H9 (cell line): ENCODE data around the gene SYT2. TPM values are rescaled to one million over a fixed set of nuclear protein-coding genes. Genes with fewer than 3 reads are reported as not detected.
"Not testable (repeated sequence)": the region's sequence is repeated elsewhere in the genome, so short reads cannot be mapped to it uniquely, and the experiment has no call there.

Source experiments
- DNase-seq: peaks from one replicate; pipeline ENCODE4 v3.0.0-alpha.2; 2017
- H2AFZ ChIP-seq: one replicate; pipeline ENCODE4 v1.6.1; 2013; ENCODE audit warnings: mild to moderate bottlenecking, low read length, control low read depth, moderate library complexity
- H2AK5ac ChIP-seq: 2 replicates; pipeline ENCODE4 v1.6.1; 2013; ENCODE audit warnings: low read length, control low read depth, mixed read lengths; ENCODE audit not compliant: insufficient read length
- H2BK120ac ChIP-seq: one replicate; pipeline ENCODE4 v1.6.1; 2013; ENCODE audit warnings: low read depth, mild to moderate bottlenecking, low read length, control low read depth, inconsistent platforms; ENCODE audit not compliant: poor library complexity, severe bottlenecking
- H2BK12ac ChIP-seq: 2 replicates; pipeline ENCODE4 v1.6.1; 2013; ENCODE audit warnings: low read length, control low read depth, mixed read lengths, low read depth; ENCODE audit not compliant: insufficient read length
- H2BK15ac ChIP-seq: 2 replicates; pipeline ENCODE4 v1.6.1; 2013; ENCODE audit warnings: low read depth, low read length, control low read depth
- H2BK20ac ChIP-seq: one replicate; pipeline ENCODE4 v1.6.1; 2013; ENCODE audit warnings: low read depth, mild to moderate bottlenecking, low read length, control low read depth, inconsistent platforms; ENCODE audit not compliant: poor library complexity, severe bottlenecking
- H2BK5ac ChIP-seq: 2 replicates; pipeline ENCODE4 v1.6.1; 2013; ENCODE audit warnings: low read length, control low read depth, mixed read lengths; ENCODE audit not compliant: insufficient read length
- H3K14ac ChIP-seq: 2 replicates; pipeline ENCODE4 v1.6.1; 2013; ENCODE audit warnings: low read length, control low read depth; ENCODE audit not compliant: insufficient read depth
- H3K18ac ChIP-seq: 2 replicates; pipeline ENCODE4 v1.6.1; 2013; ENCODE audit warnings: low read depth, mild to moderate bottlenecking, mixed read lengths, low read length, control low read depth; ENCODE audit not compliant: insufficient read length
- H3K23ac ChIP-seq: 2 replicates; pipeline ENCODE4 v1.6.1; 2013; ENCODE audit warnings: low read length, control low read depth, mixed read lengths, low read depth; ENCODE audit not compliant: insufficient read length
- H3K23me2 ChIP-seq: 2 replicates; pipeline ENCODE4 v1.6.1; 2013; ENCODE audit warnings: low read depth, mild to moderate bottlenecking, mixed read lengths, low read length, control low read depth; ENCODE audit not compliant: insufficient read length, poor library complexity, severe bottlenecking
- H3K27ac ChIP-seq: 2 replicates; pipeline ENCODE4 v1.5.1; 2013; ENCODE audit warnings: low read length, control low read depth, mixed read lengths, low read depth; ENCODE audit not compliant: insufficient read length
- H3K27me3 ChIP-seq: 2 replicates; pipeline ENCODE4 v1.6.1; 2013; ENCODE audit warnings: low read length, control low read depth, inconsistent platforms; ENCODE audit not compliant: insufficient read depth
- H3K4ac ChIP-seq: 2 replicates; pipeline ENCODE4 v1.6.1; 2013; ENCODE audit warnings: low read depth, mild to moderate bottlenecking, control low read depth, inconsistent platforms, low read length, moderate library complexity
- H3K4me1 ChIP-seq: 2 replicates; pipeline ENCODE4 v1.6.1; 2013; ENCODE audit warnings: low read length, control low read depth, inconsistent platforms; ENCODE audit not compliant: insufficient read depth
- H3K4me2 ChIP-seq: 2 replicates; pipeline ENCODE4 v1.6.1; 2013; ENCODE audit warnings: low read length, control low read depth, mixed read lengths; ENCODE audit not compliant: insufficient read length, insufficient read depth
- H3K56ac ChIP-seq: 2 replicates; pipeline ENCODE4 v1.6.1; 2013; ENCODE audit warnings: low read depth, mild to moderate bottlenecking, mixed read lengths, low read length, control low read depth; ENCODE audit not compliant: insufficient read length
- H3K79me1 ChIP-seq: 2 replicates; pipeline ENCODE4 v1.6.1; 2013; ENCODE audit warnings: low read depth, mild to moderate bottlenecking, moderate library complexity, low read length, control low read depth, inconsistent platforms; ENCODE audit not compliant: insufficient read depth, poor library complexity, severe bottlenecking
- H3K79me2 ChIP-seq: 2 replicates; pipeline ENCODE4 v1.6.1; 2013; ENCODE audit warnings: low read length, control low read depth, inconsistent platforms; ENCODE audit not compliant: insufficient read depth
- H3K9ac ChIP-seq: 2 replicates; pipeline ENCODE4 v1.6.1; 2013; ENCODE audit warnings: low read length, control low read depth, mixed read lengths; ENCODE audit not compliant: insufficient read length; ENCODE audit errors: extremely low read depth
- H3K9me3 ChIP-seq: one replicate; pipeline ENCODE4 v1.6.1; 2013; ENCODE audit warnings: low read depth, low read length, inconsistent platforms; ENCODE audit not compliant: control insufficient read depth
- H3T11ph ChIP-seq: one replicate; pipeline ENCODE4 v1.6.1; 2013; ENCODE audit warnings: mild to moderate bottlenecking, low read length, control low read depth, inconsistent platforms
- H4K20me1 ChIP-seq: one replicate; pipeline ENCODE4 v1.6.1; 2013; ENCODE audit not compliant: control insufficient read depth, insufficient read length, insufficient read depth
- H4K5ac ChIP-seq: 2 replicates; pipeline ENCODE4 v1.6.1; 2013; ENCODE audit warnings: low read depth, mild to moderate bottlenecking, mixed read lengths, low read length, control low read depth; ENCODE audit not compliant: insufficient read length
- H4K8ac ChIP-seq: replicated peaks from 2 replicates; pipeline ENCODE4 v1.6.1; 2013; ENCODE audit warnings: low read length, control low read depth, mixed read lengths, low read depth; ENCODE audit not compliant: insufficient read length
- H4K91ac ChIP-seq: 2 replicates; pipeline ENCODE4 v1.6.1; 2013; ENCODE audit warnings: low read depth, mild to moderate bottlenecking, moderate library complexity, mixed read lengths, low read length, control low read depth; ENCODE audit not compliant: insufficient read length
- H3K27ac Mint-ChIP-seq, 3 experiments: 2 replicates in 2 of 3; 3 replicates in 1 of 3; pipeline ENCODE4 v1.8.0; 2020 to 2021; ENCODE audit warnings: mixed read lengths in 3 of 3, mild to moderate bottlenecking in 1 of 3, moderate library complexity in 1 of 3
- H3K27me3 Mint-ChIP-seq: 2 replicates; pipeline ENCODE4 v1.8.0; 2021; ENCODE audit warnings: low read depth, mild to moderate bottlenecking, moderate library complexity, mixed read lengths
- H3K36me3 Mint-ChIP-seq, 3 experiments: 2 replicates in 2 of 3; 3 replicates in 1 of 3; pipeline ENCODE4 v1.8.0; 2020 to 2021; ENCODE audit warnings: low read depth in 3 of 3, mixed read lengths in 3 of 3; ENCODE audit not compliant: insufficient read depth in 1 of 3
- H3K4me1 Mint-ChIP-seq, 2 experiments: 2 replicates each; pipeline ENCODE4 v1.8.0; 2020; ENCODE audit warnings: mixed read lengths in 2 of 2
- H3K4me3 Mint-ChIP-seq, 2 experiments: 2 replicates in 1 of 2; 3 replicates in 1 of 2; pipeline ENCODE4 v1.8.0; 2020 to 2021; ENCODE audit warnings: mild to moderate bottlenecking in 2 of 2, mixed read lengths in 2 of 2, moderate library complexity in 1 of 2
- H3K9me3 Mint-ChIP-seq, 2 experiments: 2 replicates in 1 of 2; 3 replicates in 1 of 2; pipeline ENCODE4 v1.8.0; 2020; ENCODE audit warnings: mild to moderate bottlenecking in 2 of 2, mixed read lengths in 2 of 2, moderate library complexity in 1 of 2
- CTCF ChIP-seq: fragments of 200-600 bp; sonication (generic); conservative IDR thresholded peaks from 3 replicates; pipeline ENCODE4 v1.8.0; 2021; ENCODE audit warnings: antibody characterized with exemption, mild to moderate bottlenecking
- WGBS: extraction: QIAGEN DNeasy Blood & Tissue Kit; methylation state at CpG from one replicate; pipeline ENCODE4 v1.1.7; 2013; ENCODE audit warnings: missing lambda C conversion rate, low lambda C conversion rate, mixed read lengths; ENCODE audit not compliant: insufficient read length; ENCODE audit errors: extremely low coverage; 5-methylcytosine and 5-hydroxymethylcytosine counted together
- total RNA-seq: library from RNA; stranded (reverse); gene quantifications from 2 replicates; pipeline ENCODE4 v1.2.1, GENCODE V29; 2021

SYT2 gene
- total RNA-seq, 1 experiment from 2014 or later, result 3.3 TPM

GRCh38 chr1:202639500-202639899 lies 70.8 kb downstream of the SYT2 start:
- Mint-ChIP-seq H3K27me3 (peaks cover 58% of the 10 kb centered on the region), H3K9me3 (no peaks in the 10 kb centered on the region), H3K27ac (no peak overlapping the region), H3K4me3 (no peak overlapping the region), H3K4me1 (peaks cover 33 to 46% of the 10 kb centered on the region in 2 experiments), H3K36me3 (no peaks in the 10 kb centered on the region)
- Histone ChIP-seq H3K79me1 (no peaks in the 10 kb centered on the region), H4K91ac (no peak overlapping the region), H3K23ac (no peak overlapping the region), H2BK5ac (no peak overlapping the region), H3K9me3 (no peaks in the 10 kb centered on the region), H2AK5ac (no peak overlapping the region), H3K4me2 (no peak overlapping the region), H3K23me2 (peaks cover 20% of the 10 kb centered on the region), H4K20me1 (no peaks in the 10 kb centered on the region), H3K27ac (no peak overlapping the region), H3K9ac (no peak overlapping the region), H3K27me3 (peaks cover 1% of the 10 kb centered on the region; the same call in 1 of the 2 replicates), H3K56ac (no peak overlapping the region), H2BK120ac (no peak overlapping the region), H2BK15ac (no peak overlapping the region), H3K18ac (no peak overlapping the region), H2BK20ac (no peak overlapping the region), H2BK12ac (no peak overlapping the region), H3K79me2 (no peaks in the 10 kb centered on the region), H3K4me1 (no peaks in the 10 kb centered on the region; the same call in 1 of the 2 replicates), H3T11ph (no peak overlapping the region), H3K4ac (no peak overlapping the region), H2AFZ (no peak overlapping the region), H4K5ac (no peak overlapping the region), H4K8ac (no peak overlapping the region), H3K14ac (no peak overlapping the region)
- WGBS, result no CpG with 5 or more reads among the region's 9 CpGs
- TF ChIP-seq CTCF, result no peak
- no peak for DNase-seq

- H2BK20ac ChIP-seq, H2AFZ ChIP-seq, H3K27me3 ChIP-seq, H3T11ph ChIP-seq, H2BK120ac ChIP-seq, H3K18ac ChIP-seq, H3K23ac ChIP-seq, H3K27ac Mint-ChIP-seq, H3K9ac ChIP-seq, H4K20me1 ChIP-seq, H4K91ac ChIP-seq, H3K9me3 ChIP-seq, H2AK5ac ChIP-seq, H3K4ac ChIP-seq, H2BK12ac ChIP-seq, H4K8ac ChIP-seq, H3K79me1 ChIP-seq, H3K14ac ChIP-seq, H3K27ac ChIP-seq, H3K4me2 ChIP-seq, H3K56ac ChIP-seq, H3K4me1 ChIP-seq, H3K79me2 ChIP-seq, H2BK15ac ChIP-seq, H2BK5ac ChIP-seq, H3K36me3 Mint-ChIP-seq, H3K9me3 Mint-ChIP-seq, DNase-seq, H4K5ac ChIP-seq: not testable (repeated sequence)
- peaks cover 29 to 43% of the 10 kb centered on the region in 2 experiments for H3K4me1 Mint-ChIP-seq
- no CpG with 5 or more reads among the region's 9 CpGs for WGBS
- peak overlapping the region in 1 of 2 experiments; percentile 30; a peak in 1 of 5 replicates for H3K4me3 Mint-ChIP-seq
- peaks cover 13% of the 10 kb centered on the region for H3K23me2 ChIP-seq
- peaks cover 52% of the 10 kb centered on the region for H3K27me3 Mint-ChIP-seq
Observed at GRCh38 chr1:202638701-202639305, 71.5 kb downstream of the SYT2 start.
